ENCODE measurements around the gene STRADA.

STRADA gene

GRCh38 chr17:63783522-63783921 is 41.9 kb upstream of the STRADA start:
- H3K4me3 Mint-ChIP-seq: no peak overlapping the region
- peaks cover 47% of the 10 kb centered on the region for H3K36me3 Mint-ChIP-seq (ENCODE audit: low read depth)
- no peak for TF ChIP-seq CTCF (IDR thresholded peaks at IDR 0.05; ENCODE audit: unreplicated experiment in 3 of 3)
- no peaks in the 10 kb centered on the region for H3K4me1 Mint-ChIP-seq
- no peaks in the 10 kb centered on the region for H3K9me3 Mint-ChIP-seq
- H3K27me3 Mint-ChIP-seq (ENCODE audit: low read depth): no peaks in the 10 kb centered on the region
- H3K27ac Mint-ChIP-seq: no peak overlapping the region

- H3K4me3 Mint-ChIP-seq: no peak overlapping the region
- H3K4me1 Mint-ChIP-seq: peaks cover 14% of the 10 kb centered on the region
- no peak for TF ChIP-seq CTCF (IDR thresholded peaks at IDR 0.05; ENCODE audit: unreplicated experiment in 3 of 3)
- no peaks in the 10 kb centered on the region for H3K27me3 Mint-ChIP-seq (ENCODE audit: low read depth)
- H3K36me3 Mint-ChIP-seq (ENCODE audit: low read depth): peaks cover 54% of the 10 kb centered on the region
- H3K9me3 Mint-ChIP-seq: no peaks in the 10 kb centered on the region
- H3K27ac Mint-ChIP-seq: no peak overlapping the region
These were observed 39.3 kb upstream of the STRADA start for GRCh38 chr17:63780928-63781327.

- Mint-ChIP-seq H3K27ac (no peak overlapping the region), H3K36me3 (ENCODE audit: low read depth) (peaks cover 51% of the 10 kb centered on the region), H3K4me1 (peaks cover 18% of the 10 kb centered on the region), H3K9me3 (no peaks in the 10 kb centered on the region), H3K4me3 (no peak overlapping the region), H3K27me3 (ENCODE audit: low read depth) (no peaks in the 10 kb centered on the region)
- no peak for TF ChIP-seq CTCF (IDR thresholded peaks at IDR 0.05; ENCODE audit: unreplicated experiment in 3 of 3)
These were observed 38.9 kb upstream of the STRADA start for GRCh38 chr17:63780507-63780906.

- Mint-ChIP-seq H3K4me3 (peak overlapping the region; percentile 98 to 100 (median 98)), H3K4me1 (peaks cover 40% of the 10 kb centered on the region), H3K9me3 (no peaks in the 10 kb centered on the region), H3K27me3 (ENCODE audit: low read depth) (no peaks in the 10 kb centered on the region), H3K36me3 (ENCODE audit: low read depth) (peaks cover 32% of the 10 kb centered on the region), H3K27ac (peak overlapping the region; percentile 99 to 100 (median 100))
- no peak for TF ChIP-seq CTCF (IDR thresholded peaks at IDR 0.05; ENCODE audit: unreplicated experiment in 3 of 3)
These were observed 33.8 kb upstream of the STRADA start for GRCh38 chr17:63775420-63775819.

GRCh38 chr17:63774969-63775265 is 33.3 kb upstream of the STRADA start:
- peak overlapping the region; percentile 98 to 100 (median 98) for H3K4me3 Mint-ChIP-seq
- H3K27ac Mint-ChIP-seq: peak overlapping the region; percentile 99 to 100 (median 100)
- no peaks in the 10 kb centered on the region for H3K27me3 Mint-ChIP-seq (ENCODE audit: low read depth)
- H3K4me1 Mint-ChIP-seq: peaks cover 40% of the 10 kb centered on the region
- H3K36me3 Mint-ChIP-seq (ENCODE audit: low read depth): peaks cover 28% of the 10 kb centered on the region
- TF ChIP-seq CTCF (IDR thresholded peaks at IDR 0.05; ENCODE audit: unreplicated experiment in 3 of 3): no peak
- H3K9me3 Mint-ChIP-seq: no peaks in the 10 kb centered on the region

- Mint-ChIP-seq H3K36me3 (ENCODE audit: low read depth) (peaks cover 24% of the 10 kb centered on the region), H3K27me3 (ENCODE audit: low read depth) (no peaks in the 10 kb centered on the region), H3K27ac (peak within 1 kb of the TSS; percentile 99 to 100 (median 100)), H3K4me1 (peaks cover 40% of the 10 kb centered on the region), H3K9me3 (no peaks in the 10 kb centered on the region), H3K4me3 (peak within 1 kb of the TSS; percentile 98 to 100 (median 98))
- peak in 1 of 3 experiments; percentile 24 for TF ChIP-seq CTCF (IDR thresholded peaks at IDR 0.05; ENCODE audit: unreplicated experiment in 3 of 3)
These were observed 32.8 kb upstream of the STRADA start, which contains the start of gene DDX42 for GRCh38 chr17:63774141-63774968. Gene DDX42, plus strand, starts transcription at chr17:63774170. Its CDS starts 12,880 bp downstream, at chr17:63787050.

Data from nephron (organoid).